Hepatocyte (in vitro differentiated cells): ENCODE data around the gene ARHGEF18. TPM values are rescaled to one million over a fixed set of nuclear protein-coding genes. Genes with fewer than 3 reads are reported as not detected.
"Not testable (repeated sequence)": the region's sequence is repeated elsewhere in the genome, so short reads cannot be mapped to it uniquely, and the experiment has no call there.

Source experiments
- DNase-seq: peaks from one replicate; pipeline ENCODE4 v3.0.0-alpha.2; 2016; ENCODE audit warnings: low spot score
- H2AFZ ChIP-seq: fragments of 200-600 bp; sonication (generic); 2 replicates; pipeline ENCODE4 v1.6.0; 2016; ENCODE audit warnings: antibody characterized with exemption, mild to moderate bottlenecking
- H3K27ac ChIP-seq: fragments of 200-600 bp; sonication (generic); 2 replicates; pipeline ENCODE4 v1.5.1; 2016; ENCODE audit warnings: mild to moderate bottlenecking
- H3K27me3 ChIP-seq: fragments of 200-600 bp; sonication (generic); 2 replicates; pipeline ENCODE4 v1.6.1; 2016
- H3K36me3 ChIP-seq: fragments of 200-600 bp; sonication (generic); replicated peaks from 2 replicates; pipeline ENCODE4 v1.5.1; 2016; ENCODE audit warnings: low read depth; ENCODE audit not compliant: insufficient read depth
- H3K4me1 ChIP-seq: fragments of 200-600 bp; sonication (generic); 2 replicates; pipeline ENCODE4 v1.5.1; 2016; ENCODE audit warnings: mild to moderate bottlenecking, moderate library complexity; ENCODE audit not compliant: insufficient read depth
- H3K4me2 ChIP-seq: fragments of 200-600 bp; sonication (generic); 2 replicates; pipeline ENCODE4 v1.6.0; 2016
- H3K4me3 ChIP-seq: fragments of 200-600 bp; sonication (generic); 2 replicates; pipeline ENCODE4 v1.5.1; 2016; ENCODE audit warnings: mild to moderate bottlenecking
- H3K79me2 ChIP-seq: fragments of 200-600 bp; sonication (generic); 2 replicates; pipeline ENCODE4 v1.6.0; 2017; ENCODE audit warnings: mild to moderate bottlenecking
- H3K9me2 ChIP-seq: fragments of 200-600 bp; sonication (generic); replicated peaks from 2 replicates; pipeline ENCODE4 v1.6.0; 2017; ENCODE audit warnings: mild to moderate bottlenecking; ENCODE audit not compliant: insufficient read depth
- H3K9me3 ChIP-seq: fragments of 200-600 bp; sonication (generic); 2 replicates; pipeline ENCODE4 v1.5.1; 2016; ENCODE audit warnings: low read depth, mild to moderate bottlenecking
- H4K20me1 ChIP-seq: fragments of 200-600 bp; sonication (generic); 2 replicates; pipeline ENCODE4 v1.6.0; 2016; ENCODE audit warnings: mild to moderate bottlenecking; ENCODE audit not compliant: insufficient read depth, poor library complexity, severe bottlenecking
- CTCF ChIP-seq: fragments of 200-600 bp; sonication (generic); IDR thresholded peaks from 2 replicates; pipeline ENCODE4 v1.5.1; 2016; ENCODE audit warnings: antibody characterized with exemption, mild to moderate bottlenecking; ENCODE audit not compliant: poor library complexity
- EZH2 ChIP-seq: fragments of 200-600 bp; sonication (generic); IDR thresholded peaks from 2 replicates; pipeline ENCODE4 v1.6.1; 2016; ENCODE audit warnings: antibody characterized with exemption, mild to moderate bottlenecking, borderline replicate concordance
- EZH2phosphoT487 ChIP-seq: fragments of 200-600 bp; sonication (generic); IDR thresholded peaks from one replicate; pipeline ENCODE4 v1.6.1; 2018; ENCODE audit warnings: antibody characterized with exemption, mild to moderate bottlenecking, low read depth, moderate library complexity; ENCODE audit not compliant: unreplicated experiment, severe bottlenecking
- WGBS: methylation state at CpG from one replicate; pipeline ENCODE4 v1.1.6; 2016; ENCODE audit warnings: low lambda C conversion rate; ENCODE audit errors: missing lambda C conversion rate; 5-methylcytosine and 5-hydroxymethylcytosine counted together
- polyA plus RNA-seq: library from polyadenylated mRNA; unstranded; fragments of >200 nt; fragmentation: Nextera tagmentation; extraction: Ambion mirVana; gene quantifications from 2 replicates; pipeline ENCODE4 v1.2.1, GENCODE V29; 2016
- total RNA-seq: library from RNA; depleted of rRNA; stranded (reverse); fragments of >200 nt; gene quantifications from 2 replicates; pipeline ENCODE4 v1.2.3, GENCODE V29; 2014

Gene ARHGEF18
- total and polyA plus RNA-seq, 2 experiments from 2014 or later = 36.7 to 50.3 TPM

GRCh38 chr19:7307590-7308218, 41.0 kb upstream of the ARHGEF18 start:
- Histone ChIP-seq H3K9me3 (no peaks in the 10 kb centered on the region), H3K27me3 (no peaks in the 10 kb centered on the region), H4K20me1 (no peaks in the 10 kb centered on the region), H3K27ac (no peak overlapping the region), H3K36me3 (no peaks in the 10 kb centered on the region), H3K79me2 (no peaks in the 10 kb centered on the region), H2AFZ (no peak overlapping the region), H3K4me1 (no peaks in the 10 kb centered on the region), H3K4me2 (no peak overlapping the region), H3K9me2 (no peaks in the 10 kb centered on the region), H3K4me3 (no peak overlapping the region)
- no peak for DNase-seq
- WGBS = 80% methylated on average over 7 of the region's 7 CpGs
- TF ChIP-seq EZH2 = no peak
- no peak for TF ChIP-seq EZH2phosphoT487
- TF ChIP-seq CTCF = no peak

- H3K27ac ChIP-seq, H3K4me1 ChIP-seq, H4K20me1 ChIP-seq, H3K9me3 ChIP-seq, H2AFZ ChIP-seq, DNase-seq, H3K79me2 ChIP-seq, H3K4me3 ChIP-seq, H3K9me2 ChIP-seq, H3K4me2 ChIP-seq, H3K27me3 ChIP-seq, H3K36me3 ChIP-seq: not testable (repeated sequence)
- 84% methylated on average over 9 of the region's 9 CpGs for WGBS
Measured at GRCh38 chr19:7308327-7308726, 40.4 kb upstream of the ARHGEF18 start.

- Histone ChIP-seq H3K4me2 (no peak overlapping the region), H3K36me3 (no peaks in the 10 kb centered on the region), H3K27me3 (no peaks in the 10 kb centered on the region), H3K27ac (no peak overlapping the region), H3K4me3 (no peak overlapping the region), H3K9me3 (no peaks in the 10 kb centered on the region), H3K9me2 (no peaks in the 10 kb centered on the region), H3K79me2 (no peaks in the 10 kb centered on the region), H4K20me1 (no peaks in the 10 kb centered on the region), H3K4me1 (no peaks in the 10 kb centered on the region), H2AFZ (no peak overlapping the region)
- TF ChIP-seq EZH2 (no peak), EZH2phosphoT487 (no peak), CTCF (no peak)
- 96% methylated on average over 12 of the region's 12 CpGs for WGBS
- no peak for DNase-seq
Measured at GRCh38 chr19:7311911-7312310, 36.8 kb upstream of the ARHGEF18 start.

GRCh38 chr19:7312816-7313215, 35.9 kb upstream of the ARHGEF18 start:
- no peak overlapping the region for H3K4me3 ChIP-seq
- H3K9me2 ChIP-seq = no peaks in the 10 kb centered on the region
- 87% methylated on average over 7 of the region's 7 CpGs for WGBS
- no peaks in the 10 kb centered on the region for H3K4me1 ChIP-seq
- DNase-seq = no peak
- H3K9me3 ChIP-seq = no peaks in the 10 kb centered on the region
- no peaks in the 10 kb centered on the region for H4K20me1 ChIP-seq
- no peak overlapping the region for H3K4me2 ChIP-seq
- no peak overlapping the region for H3K27ac ChIP-seq
- H3K36me3 ChIP-seq = no peaks in the 10 kb centered on the region
- TF ChIP-seq CTCF (no peak), EZH2phosphoT487 (no peak), EZH2 (no peak)
- H3K79me2 ChIP-seq = no peaks in the 10 kb centered on the region
- H3K27me3 ChIP-seq = no peaks in the 10 kb centered on the region
- no peak overlapping the region for H2AFZ ChIP-seq
